HEK293 (cell line): ENCODE measurements around the gene ATE1.

ENCODE experiments used
- CTCF ChIP-seq: fragments of 450-650 bp; formaldehyde crosslinking; IDR thresholded peaks from 2 replicates; pipeline ENCODE4 v1.5.1; 2016; ENCODE audit warnings: missing biosample characterization, missing genetic modification characterization
- ZNF16 ChIP-seq: fragments of 450-650 bp; formaldehyde crosslinking; IDR thresholded peaks from 2 replicates; pipeline ENCODE4 v1.5.1; 2016; ENCODE audit warnings: low read depth, missing biosample characterization, missing genetic modification characterization
- ZNF239 ChIP-seq: fragments of 450-650 bp; formaldehyde crosslinking; IDR thresholded peaks from 2 replicates; pipeline ENCODE4 v1.5.1; 2016; ENCODE audit warnings: missing biosample characterization, missing genetic modification characterization
- ZNF548 ChIP-seq: fragments of 450-650 bp; formaldehyde crosslinking; IDR thresholded peaks from 2 replicates; pipeline ENCODE4 v1.5.1; 2016; ENCODE audit warnings: missing biosample characterization, missing genetic modification characterization

GRCh38 chr10:121739114-121739513 is 188.7 kb downstream of the ATE1 start:
- TF ChIP-seq ZNF16 (no peak), ZNF239 (tag by site-specific recombination) (no peak), CTCF (tag by site-specific recombination) (no peak), ZNF548 (tag by site-specific recombination) (no peak)
